ENCODE results near the gene DAPL1.
A peak's percentile ranks its signal among the peaks of the same experiment; 100 is the strongest.

The DAPL1 gene

DNA sequence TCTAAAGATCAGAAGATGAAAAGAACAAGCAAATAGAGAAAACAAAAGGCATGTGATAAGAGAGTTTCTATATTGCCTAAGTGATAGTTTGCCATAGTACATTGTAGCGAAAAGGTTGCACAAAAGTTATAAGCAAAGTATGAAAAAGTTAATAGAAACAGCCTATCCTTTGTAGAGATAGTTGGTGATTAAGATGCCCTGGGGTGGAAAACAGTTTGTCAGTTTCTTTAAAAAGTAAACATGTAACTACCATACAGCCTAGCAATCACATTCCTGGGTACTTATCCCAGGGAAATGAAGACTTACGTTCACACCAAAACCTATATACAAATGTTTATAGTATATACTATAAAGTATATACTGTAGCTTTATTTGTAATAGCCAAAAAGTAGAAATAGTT, 16.9 kb upstream of the DAPL1 start:
- no peak for DNase-seq

DNA sequence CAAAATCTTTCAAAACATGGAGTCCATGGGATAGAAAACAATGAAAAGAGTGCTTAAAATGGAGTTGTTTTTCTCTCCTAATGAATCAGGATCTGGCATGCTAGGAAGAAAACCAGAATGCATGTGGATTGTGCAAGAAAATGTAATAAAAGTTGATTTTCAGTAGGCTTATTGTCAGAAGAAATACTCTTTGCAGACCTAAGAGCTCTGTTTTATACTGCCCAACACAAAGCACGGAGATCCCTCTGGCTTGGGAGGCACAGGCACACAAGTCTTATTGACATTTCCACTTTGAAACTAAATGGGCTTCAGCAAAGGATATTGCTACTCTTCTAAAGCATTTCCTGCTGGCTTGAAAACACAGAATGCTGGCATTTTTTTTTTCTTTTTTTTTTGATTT, 15.5 kb upstream of the DAPL1 start:
- no peak for DNase-seq

DNA sequence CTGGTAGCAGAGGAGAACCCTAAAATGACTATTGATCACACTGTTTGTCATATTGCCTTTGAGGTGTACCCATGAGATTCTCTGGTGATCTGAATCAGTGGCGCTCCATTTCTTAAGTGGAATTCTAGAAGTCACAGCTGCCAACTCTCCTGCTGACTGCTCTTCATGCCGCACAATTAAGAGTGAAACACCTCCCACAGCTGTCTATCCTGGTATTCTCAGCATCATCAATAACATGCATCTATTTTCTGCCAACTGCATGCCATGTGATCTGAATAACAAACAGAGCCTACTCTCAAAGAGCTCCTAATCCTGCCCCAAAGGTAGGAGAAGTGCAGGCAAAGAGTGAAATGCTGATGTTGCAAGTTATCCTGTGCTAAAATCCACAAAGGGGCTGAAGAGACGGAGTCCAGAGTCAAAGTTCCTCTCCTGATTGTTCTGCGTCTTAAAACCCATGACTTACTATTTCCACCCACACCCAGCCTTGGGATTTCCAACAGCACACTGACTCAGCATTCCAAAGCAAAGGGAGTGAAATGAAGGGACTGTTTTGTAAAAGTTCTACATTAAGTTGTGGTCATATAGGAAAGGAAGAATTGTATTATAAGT, 13.7 kb upstream of the DAPL1 start:
- no peak for DNase-seq

DNA sequence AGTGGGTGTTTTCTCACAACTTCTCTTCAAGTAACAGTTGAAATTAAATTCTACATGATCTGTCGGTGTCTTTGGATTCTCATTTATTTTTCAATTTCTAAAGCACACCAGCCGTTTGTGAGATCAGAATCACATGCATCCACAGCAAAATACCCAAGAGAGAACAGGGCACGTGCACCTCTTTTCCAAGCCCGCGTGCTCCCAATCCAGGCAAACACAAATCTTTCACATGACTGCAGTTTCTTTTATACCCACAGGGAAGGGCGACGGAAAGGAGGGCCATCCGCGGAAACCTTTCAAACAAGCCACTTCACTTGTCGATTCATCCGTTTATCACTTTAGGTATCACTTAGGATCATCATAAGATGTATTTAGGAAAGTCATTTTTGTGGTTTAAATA, 13.0 kb upstream of the DAPL1 start:
- no peak for DNase-seq

DNA sequence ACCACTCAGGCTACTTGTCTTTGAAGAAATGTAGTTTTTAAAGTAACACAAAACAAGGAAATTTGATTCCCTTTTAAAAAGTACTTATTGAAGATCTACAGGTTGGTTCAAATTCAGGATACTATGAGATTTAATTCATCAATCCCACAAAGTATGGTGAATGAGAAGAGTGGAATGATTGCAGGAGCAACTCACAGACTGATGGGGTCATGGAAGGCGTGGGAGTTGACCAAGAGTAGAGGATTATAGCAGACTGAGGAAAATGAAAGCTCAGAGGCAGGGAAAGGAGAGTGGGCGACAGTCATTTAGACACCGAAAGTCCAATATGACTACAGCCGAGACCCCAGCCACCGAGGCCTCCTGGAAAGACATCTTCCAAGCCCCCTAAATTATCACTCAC, 12.5 kb upstream of the DAPL1 start:
- DNase-seq = no peak

DNA sequence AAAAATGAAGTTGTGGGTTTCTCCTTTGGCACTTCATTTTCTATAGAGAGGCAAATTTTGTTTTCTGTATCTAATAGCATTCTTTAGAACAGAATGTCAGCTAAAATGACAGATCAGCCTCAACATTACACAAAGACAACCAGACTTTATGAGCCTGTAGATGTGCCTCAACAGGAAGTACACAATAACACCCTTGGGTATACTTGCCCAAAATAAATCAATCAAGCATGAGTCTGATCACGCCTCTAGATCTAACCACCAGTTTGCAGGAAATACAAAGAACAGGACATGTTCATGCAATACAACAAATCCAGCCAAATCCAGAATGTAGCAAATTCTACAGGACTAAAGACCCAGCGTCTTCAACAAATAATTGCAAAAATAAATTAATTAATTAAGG, 11.2 kb upstream of the DAPL1 start:
- no peak for DNase-seq

DNA sequence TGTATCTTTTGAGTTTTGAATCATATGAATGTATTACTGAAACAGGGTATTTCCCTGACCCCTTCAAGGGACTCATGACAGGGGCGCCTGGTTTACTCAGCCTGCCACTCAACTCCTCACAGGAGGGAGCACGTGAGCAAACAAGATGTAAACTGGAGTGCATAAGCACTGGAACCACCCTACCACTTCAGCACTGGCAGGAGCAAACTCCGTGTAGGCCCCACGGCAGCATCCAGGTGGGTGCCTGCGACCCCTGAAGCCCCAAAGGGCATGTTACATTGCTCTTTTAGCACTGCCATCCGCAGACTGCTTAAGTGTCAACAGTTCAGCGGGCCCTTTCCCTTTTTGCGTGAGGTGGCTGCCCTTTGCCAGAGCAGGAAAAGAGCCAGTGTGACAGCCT, 8.2 kb upstream of the DAPL1 start:
- DNase-seq = no peak

DNA sequence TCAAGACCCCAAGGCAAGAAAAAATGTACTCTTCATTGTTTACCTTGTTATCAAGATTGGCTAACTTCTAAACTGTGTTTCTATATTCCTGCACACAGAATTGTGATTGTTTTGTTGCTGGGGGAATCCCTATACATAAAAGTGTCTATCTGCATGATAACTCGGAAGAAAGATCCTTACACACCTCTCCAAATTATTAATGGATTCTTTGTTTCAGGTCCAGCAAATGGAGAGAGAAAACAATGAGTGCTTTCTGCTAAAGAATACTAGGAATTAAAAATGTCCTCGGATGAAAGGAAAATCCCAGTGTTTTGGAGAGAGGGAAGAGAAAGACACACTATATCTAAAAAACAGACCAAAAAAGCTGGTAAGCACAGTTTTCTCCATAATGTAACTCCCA, 6.2 kb upstream of the DAPL1 start:
- no peak for DNase-seq

DNA sequence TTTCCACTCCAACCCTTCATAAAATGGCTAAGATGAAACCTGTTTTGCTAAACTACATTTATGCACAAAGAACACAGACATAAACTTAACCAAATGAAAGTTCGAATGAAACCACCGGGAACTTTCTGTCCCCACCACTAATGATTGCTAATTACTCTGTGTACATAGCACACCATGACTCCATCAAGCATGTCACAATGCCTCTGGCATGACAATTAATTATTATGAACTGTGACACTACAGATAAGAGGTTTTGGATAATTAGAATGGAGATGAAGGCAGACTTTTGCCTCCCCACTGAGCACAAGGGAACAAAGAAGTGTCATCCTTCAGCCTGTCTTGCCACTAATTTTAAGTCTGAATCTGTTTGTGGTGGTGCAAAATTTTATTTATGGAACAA, 1.5 kb downstream of the DAPL1 start:
- DNase-seq = peak; percentile 87

DNA sequence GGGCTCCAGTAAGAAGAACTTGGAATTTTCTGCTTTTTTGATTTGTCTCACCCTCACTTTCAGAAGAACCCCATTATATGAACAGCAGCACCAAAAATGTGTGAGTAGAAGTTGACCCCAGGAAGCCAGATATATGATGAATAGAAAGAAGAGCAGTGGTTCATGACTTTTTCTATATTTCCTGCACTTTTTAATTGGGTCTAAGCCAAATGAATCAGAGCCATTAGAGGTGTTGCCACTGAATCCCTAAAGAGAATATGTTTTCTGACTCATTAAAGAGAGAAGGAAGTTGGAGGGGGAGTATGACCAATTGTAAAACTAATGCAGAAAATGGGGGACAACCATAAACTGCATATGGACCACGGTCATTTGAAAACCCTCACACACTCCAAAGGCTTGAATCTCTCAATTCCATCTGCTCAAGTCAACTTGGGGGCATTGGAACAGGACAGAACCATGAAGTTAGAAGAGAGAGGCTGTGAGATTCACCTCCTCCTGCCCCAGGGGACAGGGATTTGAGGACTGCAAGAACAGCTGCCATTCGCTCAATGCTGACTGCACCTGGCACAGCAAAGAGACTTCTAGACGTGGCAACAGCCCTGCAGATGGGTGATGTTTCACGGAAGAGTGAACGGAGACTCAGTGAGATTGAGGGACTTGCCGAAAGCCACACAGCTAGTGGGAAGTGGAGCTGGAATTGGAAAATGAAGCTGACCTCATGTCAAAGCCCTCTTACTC, 3.0 kb downstream of the DAPL1 start:
- DNase-seq = peak; percentile 19

DNA sequence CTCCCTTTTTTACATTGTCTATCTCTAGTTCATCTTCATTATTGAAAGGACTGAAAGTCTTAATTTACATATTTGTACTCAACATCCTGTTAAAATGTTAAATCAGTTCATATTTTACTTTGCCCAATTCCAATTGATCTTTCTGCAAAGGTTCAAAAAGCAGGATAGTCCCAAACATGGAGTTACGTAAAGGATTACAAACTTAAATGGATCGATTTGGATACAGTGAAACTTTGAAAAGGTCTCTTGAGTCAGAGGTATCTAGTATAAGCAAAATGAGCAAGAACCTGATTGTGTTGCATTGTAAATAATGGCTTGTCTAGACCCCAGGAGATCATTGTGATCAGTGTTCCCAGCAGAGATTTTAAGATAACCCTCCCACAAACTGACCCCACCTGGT, 4.1 kb downstream of the DAPL1 start:
- DNase-seq = no peak

DNA sequence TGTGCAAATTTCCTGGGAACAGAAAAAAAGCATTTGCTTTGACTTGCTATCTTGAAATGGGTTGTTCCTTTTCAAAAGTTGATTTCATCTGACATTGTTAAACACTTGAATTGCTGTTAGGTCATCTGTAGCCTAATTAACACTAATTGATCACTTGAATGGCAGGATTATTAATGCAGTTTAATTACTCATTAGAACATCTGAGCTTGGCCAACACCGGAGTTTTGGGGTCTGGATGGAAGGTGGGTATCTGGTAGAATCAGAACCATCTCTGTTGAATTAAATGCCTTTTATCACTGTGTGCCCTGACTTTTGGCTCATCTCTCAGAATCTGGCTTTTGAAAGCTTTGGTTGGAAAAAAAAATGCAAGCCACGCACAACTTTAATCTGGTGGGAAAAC, 8.4 kb downstream of the DAPL1 start:
- no peak for DNase-seq

DNA sequence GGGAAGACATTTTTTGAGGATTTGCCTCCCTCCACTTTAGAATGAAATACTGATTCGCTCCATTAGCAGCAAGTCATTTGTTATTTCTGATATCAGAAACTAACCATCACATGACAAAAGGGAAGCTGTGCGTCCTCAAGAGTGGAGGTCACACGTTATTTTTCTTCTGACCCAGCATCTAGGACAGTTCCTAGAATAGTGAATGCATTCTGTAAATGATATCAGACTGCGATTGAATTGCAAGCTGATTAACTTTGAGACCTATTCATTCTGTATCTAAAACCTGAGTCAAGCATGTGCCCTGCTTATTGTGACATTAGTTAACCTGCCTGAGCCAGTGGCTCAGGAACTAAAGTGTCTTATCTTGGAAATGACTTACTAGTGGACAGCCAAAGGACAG, 10.1 kb downstream of the DAPL1 start:
- DNase-seq = no peak

DNA sequence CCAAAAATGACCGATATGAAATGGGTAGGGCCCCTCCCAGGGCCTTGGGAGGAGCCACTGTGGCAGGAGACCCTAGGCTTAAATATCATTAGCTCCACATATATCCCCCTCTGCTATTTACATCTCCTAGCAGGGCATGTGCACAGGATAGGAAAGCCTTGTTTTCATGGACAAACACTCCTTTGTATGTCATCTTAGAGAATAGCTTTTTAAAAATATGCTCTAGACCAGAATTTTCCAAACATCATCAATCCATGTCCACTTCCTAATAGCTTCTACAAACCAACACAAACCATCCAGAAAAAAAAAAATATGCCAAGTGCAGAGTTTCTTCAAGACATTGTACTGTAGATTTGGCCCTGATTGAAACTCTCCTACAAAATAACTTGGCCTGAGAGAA, 10.8 kb downstream of the DAPL1 start:
- no peak for DNase-seq

DNA sequence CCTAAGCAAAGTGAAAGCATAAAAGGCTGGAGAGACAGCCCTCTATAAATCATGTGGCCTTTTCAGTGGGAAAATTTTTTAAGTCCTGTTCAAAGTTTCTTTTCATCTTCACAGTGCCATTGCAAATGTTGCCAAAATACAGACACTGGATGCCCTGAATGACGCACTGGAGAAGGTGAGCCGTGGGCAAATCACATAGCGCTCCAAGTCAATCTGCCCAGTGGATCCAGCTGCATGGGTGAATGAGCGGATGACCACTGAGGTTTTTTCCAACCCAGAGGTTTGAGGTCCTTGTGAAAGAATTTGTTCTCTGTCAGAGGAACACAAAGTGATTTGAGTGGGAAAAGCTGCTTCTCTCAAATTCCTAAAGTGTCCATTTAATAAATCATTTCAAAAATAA, 11.8 kb downstream of the DAPL1 start:
- no peak for DNase-seq

DNA sequence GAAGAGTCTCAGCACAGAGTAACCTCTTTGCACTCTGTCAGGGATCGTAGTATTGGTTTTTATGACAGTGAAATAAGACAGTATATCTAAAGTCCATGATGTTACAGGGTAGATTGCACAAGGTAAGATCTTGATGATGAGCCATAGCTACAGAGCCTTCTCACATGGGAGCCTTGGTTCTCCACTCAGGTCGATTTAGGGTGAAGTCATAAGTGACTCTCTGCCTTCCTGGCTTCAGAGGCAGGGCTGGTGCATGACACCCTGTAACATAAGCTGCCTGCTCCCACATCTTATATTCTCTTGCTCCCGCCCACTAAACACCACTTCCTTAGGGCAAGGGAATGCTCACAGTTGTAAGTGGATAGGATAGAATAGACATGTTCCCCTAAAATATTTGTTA, 13.3 kb downstream of the DAPL1 start:
- no peak for DNase-seq

DNA sequence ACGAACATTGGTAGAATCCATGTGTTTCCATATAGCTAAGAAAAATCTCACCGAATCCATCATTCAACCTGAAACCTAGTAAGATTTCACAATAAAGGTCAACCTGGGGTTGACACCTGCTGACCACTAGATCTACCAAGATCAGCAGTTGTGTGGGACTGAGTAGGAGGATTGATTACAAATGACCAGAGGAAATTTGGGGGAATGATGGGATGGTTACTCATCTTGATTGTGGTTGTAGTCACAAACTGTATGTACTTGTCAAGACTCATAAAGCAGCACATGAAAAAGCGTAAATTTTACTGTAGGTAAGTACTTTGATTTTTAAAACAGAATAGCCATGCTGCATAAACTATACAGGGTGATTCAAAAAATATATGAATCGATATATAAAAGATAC, 14.7 kb downstream of the DAPL1 start:
- DNase-seq = no peak

DNA sequence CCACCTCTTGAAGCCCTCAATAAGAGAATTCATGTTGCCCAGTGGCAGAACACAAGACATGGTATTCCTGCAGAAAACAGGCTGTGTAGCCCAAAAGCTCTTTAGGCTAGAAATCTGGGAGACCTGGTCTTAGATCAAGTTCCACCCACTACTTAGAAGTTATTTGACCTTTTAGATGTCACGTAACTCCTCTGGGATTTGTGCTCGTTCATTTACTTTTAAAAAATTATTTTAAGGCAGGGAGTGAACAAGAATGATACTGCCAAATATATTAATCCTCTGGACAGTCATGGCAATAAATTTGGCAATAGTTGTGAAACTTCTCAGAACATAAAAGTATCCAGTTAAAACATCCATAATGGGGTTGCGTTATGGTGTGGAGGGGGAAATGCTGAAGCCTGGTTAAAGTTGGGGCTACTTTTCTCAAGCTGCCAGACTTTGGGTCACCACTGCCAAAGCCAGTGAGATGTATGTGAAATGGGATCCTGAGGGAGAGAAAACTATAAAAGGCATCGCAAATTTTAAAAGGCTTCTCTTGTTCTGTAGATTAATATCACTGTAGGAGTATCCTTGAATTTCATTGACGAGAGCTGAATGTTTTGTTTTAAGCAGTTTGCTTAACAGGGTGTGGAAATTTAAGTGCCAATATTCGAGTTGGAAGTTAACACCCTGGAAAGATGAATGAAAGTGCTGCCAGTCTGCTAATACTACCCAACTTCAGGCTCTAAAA, 15.8 kb downstream of the DAPL1 start:
- no peak for DNase-seq

DNA sequence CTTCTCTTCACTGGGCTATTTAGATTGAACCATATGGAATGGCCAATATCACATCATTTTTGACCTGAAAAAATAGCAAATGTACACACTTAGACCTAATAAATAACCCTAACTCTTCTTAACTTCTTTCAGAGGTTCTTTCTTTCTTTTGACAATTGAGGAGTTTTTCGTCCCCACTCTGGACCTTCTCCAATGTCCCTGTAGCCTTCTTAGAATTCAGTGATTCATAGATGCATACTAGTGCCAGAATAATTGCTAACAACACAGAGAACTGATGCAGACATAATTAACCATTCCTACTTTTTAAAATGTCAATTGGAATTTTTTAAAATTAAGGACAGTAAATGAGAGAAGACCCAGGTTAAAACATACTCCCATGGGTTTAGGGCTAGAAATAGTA, 20.0 kb downstream of the DAPL1 start:
- DNase-seq = no peak

DNA sequence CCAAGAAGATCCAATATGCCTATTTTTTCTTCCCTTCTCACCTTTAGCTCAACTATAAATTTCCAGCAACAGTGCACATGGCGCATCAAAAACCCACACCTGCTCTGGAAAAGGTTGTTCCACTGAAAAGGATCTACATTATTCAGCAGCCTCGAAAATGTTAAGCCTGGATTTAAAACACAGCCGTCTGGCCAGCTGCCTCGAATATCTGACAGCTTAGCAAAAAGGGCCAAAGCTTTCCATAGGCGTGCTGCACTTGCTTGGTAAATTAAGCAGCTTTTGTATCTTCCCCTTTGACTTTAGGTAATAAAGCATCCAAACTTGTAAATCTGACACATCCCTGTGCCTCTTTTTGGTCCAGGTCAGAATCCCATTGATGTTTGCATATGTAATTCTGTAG, 20.5 kb downstream of the DAPL1 start:
- DNase-seq = no peak

DNA sequence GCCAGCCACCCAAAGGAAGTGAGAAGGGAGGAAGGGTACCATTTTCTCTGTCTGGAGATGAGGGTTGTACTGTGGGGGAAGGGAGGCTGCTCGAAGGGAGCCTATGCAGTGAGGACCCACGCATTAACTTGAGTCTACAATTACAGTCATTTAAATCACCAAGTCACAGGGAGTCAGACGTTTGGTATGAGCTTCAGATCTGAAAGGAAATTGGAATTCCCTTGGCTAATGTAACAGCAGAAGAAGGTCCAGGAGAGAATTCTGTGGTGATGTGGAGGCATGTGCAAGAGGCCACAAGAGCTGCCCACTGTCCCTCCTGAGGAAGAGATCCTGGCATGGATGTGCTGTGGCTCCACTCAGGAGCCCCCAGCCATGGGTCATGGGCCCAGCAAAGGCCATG, 22.5 kb downstream of the DAPL1 start:
- DNase-seq = no peak

DNA sequence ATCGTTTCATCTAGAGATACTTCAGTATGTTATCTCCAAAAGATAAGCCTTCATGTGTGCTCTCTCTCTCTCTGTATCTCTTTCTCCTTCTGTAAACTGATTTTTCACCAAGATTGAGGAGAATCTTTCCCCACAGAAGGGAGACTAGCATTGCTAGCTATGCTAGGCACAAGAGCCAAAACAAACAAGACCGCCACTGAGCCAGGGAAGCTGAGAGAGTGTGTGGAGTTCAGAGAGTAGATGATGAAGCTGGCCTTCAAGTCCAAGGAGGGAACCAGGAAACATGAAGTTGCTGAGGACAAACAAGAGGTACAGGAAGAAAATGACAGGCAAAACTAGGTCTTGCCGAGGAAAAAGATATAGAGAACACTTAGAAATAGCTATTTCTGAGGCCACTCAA, 23.4 kb downstream of the DAPL1 start:
- no peak for DNase-seq

DNA sequence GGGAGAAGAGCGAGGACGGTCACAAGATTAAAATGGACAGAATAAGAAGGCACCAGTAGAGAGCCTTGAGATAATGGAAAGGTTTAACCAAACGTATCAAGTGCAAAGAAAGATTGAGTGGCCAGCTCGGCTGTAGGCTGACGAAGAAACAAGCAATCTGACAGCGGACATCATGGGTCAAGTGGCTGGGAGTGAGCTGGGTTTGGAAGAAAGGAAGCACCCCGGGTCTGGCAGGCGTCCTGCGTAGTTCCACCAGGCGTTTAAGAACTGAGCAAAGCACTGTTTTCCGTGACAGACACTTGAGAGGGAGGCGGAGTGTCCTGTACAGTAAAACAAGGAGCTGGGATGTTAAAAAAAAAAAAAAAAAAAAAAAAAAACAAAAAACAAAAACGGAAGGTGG, 27.1 kb downstream of the DAPL1 start:
- no peak for DNase-seq

DNA sequence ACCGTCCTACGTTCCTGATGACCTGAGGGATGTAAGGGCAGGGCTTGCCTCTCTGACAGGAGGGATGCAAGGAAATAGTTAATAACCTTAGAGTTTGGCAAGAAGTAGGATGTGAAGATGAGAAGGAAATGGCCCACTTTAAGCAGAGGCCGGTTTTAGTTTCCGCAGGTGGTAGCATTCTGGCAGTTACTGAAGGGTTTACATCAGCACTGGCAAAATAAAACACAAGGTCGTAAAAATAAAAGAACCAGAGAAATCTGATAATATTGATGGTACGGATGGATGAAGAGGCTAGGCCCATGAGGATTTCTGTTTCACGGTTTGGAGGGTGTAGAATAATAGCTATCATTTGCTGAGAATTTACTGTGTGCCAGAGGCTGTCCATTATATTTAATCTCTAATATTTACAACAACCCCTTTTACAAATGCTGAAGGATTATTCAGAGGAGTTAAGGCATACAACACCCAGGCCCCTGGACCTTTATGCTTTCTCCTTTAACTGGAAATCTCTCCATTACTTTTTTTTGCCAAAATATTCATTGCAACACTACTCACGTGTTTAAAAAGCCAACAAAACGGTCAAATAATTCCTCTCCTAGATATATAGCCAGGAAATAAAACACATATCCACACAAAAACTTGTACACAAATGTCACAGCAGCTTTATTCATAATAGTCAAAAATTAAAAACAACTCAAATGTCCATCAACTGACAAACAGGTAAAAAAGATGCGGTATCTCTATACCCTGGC, 28.5 kb downstream of the DAPL1 start:
- no peak for DNase-seq
